GM18909 (cell line): ENCODE measurements around the gene CREG2.
"Not testable (repeated sequence)": the region's sequence is repeated elsewhere in the genome, so short reads cannot be mapped to it uniquely, and the experiment has no call there.

Source experiments
- ATAC-seq: cut with Tn5 transposase; IDR thresholded peaks from one replicate; pipeline ENCODE4 v1.9.1; 2021; ENCODE audit warnings: mild to moderate bottlenecking; ENCODE audit not compliant: unreplicated experiment, poor library complexity

The CREG2 gene

GRCh38 chr2:101349893-101350662 is 37.2 kb downstream of the CREG2 start:
- no peak for ATAC-seq

DNA sequence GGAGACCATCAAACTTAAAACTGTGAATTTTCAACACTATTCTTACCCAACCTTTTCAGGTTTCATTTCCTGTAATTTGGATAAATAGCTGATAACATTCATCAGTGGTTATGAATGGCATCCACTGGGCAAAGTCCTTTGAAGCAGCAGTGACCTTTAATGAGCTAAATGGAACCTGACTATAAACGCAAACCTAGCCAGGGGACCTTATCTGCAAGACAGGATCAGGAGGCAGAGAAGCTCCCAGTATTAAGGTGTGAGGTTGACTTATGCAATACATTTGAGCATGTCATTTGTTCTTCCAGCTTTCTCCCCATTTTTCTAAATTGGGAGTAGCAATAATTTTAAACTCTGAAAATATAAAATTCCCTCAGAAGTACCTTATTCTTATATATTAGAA is 38.4 kb downstream of the CREG2 start:
- ATAC-seq, result no peak

- no peak for ATAC-seq
These were observed 40.4 kb downstream of the CREG2 start for GRCh38 chr2:101346909-101347308.

DNA sequence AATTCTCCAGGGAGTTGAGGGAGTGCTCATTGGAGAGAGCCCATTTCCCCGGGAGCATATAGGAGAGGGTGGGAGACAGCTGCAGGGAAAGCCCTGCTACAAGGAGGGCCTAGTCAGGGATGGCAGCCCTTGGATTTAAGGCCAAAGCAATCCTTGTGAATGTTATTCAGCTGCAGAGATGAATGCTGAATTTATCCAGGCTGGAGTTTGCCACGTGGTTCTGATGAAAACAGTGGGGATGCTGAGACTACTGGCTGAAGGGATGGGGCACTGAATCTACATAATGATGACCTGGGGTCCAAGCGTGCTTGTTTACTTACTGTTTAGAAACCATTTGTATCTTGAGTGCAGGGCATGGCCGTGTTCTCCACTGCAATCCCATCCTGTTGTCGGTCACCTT is 43.2 kb downstream of the CREG2 start:
- no peak for ATAC-seq

DNA sequence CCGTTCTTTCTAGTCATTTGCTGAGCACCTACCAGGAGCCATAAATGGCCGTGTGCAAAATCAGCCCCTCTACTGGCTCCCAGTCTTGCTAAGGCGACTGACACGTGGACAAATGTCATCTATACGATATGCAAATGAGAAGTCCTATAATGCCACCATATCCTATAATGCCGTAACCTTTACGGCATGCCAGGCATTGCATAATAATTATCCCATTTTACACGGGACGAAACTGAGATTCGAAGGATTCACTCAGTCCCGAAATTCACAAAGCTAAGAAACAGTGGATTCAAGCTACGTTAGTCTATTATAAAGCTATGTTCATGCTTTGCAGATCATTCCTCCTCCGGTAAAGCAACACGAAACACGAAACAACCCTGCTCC is 44.7 kb downstream of the CREG2 start:
- no peak for ATAC-seq

DNA sequence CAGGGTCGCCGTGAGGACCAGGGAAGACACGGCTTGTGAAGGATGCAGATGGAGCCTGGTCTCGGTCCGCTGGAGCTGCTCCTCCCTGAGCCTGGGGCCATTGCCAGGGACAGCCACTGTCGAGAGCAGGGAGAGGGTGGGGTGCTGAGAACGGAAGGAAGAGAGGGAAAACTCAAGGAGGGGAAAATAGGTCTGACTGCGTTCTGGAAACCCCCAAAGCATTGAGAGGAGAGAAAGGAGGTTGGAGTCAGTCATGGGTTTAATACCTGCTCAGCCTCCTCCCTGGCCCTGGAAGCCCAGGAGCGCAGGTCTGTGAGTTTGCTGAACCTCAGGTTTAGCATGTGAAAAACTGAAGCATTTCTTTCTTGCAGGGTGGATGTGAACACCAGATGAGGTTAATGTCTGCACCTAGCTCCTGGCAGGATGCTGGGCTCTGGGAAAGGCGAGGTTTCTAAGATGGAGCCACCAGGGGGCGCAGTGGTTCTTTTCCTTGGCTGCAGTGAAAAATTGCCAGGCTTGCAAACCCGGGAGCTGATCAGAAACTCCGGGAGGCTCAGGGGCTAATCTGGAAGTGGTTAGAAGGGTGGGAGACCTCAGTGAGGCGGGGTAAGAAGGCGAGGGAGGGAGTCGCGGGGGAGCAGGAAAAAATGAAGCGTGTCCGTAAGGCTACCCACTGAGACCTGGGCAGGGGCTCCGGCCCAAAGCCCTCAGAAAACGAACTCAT is 45.2 kb downstream of the CREG2 start:
- ATAC-seq, result no peak

DNA sequence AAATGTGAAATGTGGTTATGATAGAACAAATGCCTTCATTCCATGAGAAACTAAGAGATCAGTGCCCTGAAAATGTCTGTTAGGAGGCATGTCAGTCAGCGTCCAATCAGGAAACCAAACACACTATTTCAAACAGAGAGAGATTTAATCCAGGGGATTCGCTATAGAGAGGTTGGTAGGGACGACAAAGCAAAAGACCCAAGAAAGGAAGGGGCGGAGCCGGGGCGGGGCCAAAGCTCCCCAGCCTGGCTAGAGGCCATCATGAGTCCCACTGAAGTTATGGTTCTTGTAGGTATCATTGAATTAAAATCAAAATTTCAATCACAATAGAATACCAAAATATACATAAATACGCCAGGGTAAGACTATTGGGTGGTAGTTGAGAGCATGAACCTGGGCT is 45.9 kb downstream of the CREG2 start:
- ATAC-seq, result no peak

GRCh38 chr2:101340141-101340551 is 47.2 kb downstream of the CREG2 start:
- no peak for ATAC-seq

DNA sequence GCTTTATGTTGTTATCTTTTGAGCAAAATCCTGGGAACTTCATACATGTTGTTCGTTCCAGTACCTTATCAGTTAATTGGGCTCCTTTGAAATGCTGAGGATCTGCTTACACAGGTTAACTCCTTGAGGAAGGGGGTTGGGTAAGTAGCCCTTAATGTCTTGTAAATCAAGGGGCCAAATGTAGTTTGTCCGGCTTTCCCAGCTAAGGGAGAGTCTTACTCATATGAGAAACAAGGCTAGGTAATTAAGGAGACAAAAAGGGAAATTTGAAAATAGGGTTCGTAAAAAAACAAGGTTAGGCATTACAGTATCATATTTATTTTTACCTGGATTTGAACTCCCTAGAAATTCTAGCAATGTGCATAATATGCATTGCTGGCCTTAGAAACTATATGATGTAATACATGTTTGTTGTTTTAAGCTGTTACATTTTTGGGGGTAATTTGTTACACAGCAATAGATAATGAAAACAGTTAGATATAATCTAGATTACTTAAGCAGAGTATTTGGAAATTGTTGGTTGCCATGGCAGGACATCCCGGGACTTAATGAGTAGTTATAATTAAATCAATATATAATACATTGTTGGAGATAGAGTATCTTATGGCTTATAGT is 47.9 kb downstream of the CREG2 start:
- ATAC-seq, result no peak

DNA sequence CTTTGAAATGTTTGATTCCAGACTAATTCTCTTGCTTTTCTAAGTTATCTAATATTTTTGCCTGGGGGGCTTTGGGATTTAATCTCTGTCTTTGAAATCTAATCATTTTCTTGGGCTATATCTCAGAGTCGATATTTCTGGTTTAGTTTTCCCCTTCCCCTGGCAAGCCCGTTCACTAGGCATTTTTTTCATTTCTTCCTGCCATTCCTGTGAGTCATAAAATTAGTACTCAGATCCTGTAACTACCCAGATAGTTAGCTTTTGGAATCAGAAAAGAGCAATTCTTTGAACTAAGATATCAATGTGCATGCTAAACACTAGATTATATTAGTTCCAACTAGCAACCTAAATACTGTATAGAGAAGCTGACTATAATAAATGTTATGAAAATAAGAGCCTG is 49.4 kb downstream of the CREG2 start:
- ATAC-seq, result no peak

- no peak for ATAC-seq
These were observed 54.2 kb downstream of the CREG2 start for GRCh38 chr2:101332885-101333766.

DNA sequence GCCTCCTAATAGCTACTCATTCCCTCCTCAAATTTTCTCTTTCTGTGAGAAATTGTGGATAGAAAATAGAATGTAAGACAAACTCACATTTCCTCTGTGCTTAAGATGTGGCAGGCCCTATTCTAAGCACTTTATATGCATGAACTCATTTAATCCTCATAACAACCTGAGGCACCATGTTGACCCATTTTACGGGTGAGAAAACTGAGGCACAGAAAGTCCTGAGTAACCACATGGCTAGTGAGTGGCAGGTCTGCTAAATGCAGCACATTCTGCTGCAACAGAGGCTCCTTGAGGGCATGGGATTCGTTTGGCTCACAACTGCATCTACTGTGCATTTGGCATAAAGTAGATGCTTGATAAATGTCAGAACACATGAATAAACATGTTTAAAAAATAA is 56.1 kb downstream of the CREG2 start:
- no peak for ATAC-seq

DNA sequence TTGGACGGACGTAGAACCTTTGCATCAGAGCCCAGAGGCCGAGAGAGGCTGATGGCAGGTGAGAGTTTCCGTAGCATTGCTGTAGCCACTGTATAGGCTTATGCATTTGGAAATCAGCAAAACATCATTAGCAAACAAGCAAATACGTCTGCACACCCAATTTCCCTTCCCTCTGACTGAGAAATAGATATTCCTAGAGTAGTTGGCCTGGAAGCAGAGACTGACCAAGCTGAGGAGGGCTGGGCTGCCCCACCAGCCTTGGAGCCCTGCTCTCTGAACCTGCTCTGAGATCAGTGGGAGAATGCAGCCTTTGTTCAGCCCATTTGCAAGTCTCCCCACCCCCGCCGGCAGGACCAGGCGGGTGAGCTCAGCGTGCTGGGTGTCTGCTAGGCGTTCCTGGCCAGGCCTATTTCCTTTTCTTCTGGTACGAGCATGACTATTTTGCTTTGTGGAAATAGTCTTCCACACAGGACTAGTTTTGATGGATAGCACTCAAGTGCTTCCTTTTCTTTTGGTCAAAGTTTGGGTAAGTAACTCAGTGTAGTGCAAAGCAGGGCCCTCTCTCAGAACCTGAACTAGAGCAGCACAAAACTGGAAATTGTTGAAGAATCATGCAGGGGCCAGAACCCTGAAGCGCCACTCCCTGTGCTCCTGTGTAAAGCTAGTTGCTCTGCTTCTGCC is 56.9 kb downstream of the CREG2 start:
- ATAC-seq, result no peak

DNA sequence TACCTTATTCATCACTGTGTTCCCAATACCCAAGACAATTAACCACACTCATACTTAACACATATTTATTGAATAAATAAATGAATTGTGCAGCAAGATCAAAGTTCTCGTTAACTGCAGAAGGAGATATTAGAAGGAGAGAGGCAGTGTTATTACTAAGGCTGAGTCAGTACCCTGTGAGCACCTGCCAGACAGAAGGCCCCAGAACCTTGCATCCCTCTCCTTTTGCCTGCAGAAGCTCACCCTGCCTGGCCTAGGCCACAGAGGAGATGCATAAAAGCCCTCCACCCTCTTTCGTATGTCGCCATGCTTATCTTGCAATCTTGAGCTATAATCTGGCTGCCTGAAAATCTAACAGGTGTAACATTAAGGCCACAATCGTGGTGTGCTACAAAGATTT is 58.3 kb downstream of the CREG2 start:
- ATAC-seq, result no peak

- ATAC-seq, result no peak
These were observed 58.8 kb downstream of the CREG2 start for GRCh38 chr2:101328474-101329007.

- no peak for ATAC-seq
These were observed 59.4 kb downstream of the CREG2 start for GRCh38 chr2:101327863-101328394.

- no peak for ATAC-seq
These were observed 61.9 kb downstream of the CREG2 start for GRCh38 chr2:101325425-101325824.

- ATAC-seq, result not testable (repeated sequence)
These were observed 70.7 kb downstream of the CREG2 start for GRCh38 chr2:101316568-101316967.

DNA sequence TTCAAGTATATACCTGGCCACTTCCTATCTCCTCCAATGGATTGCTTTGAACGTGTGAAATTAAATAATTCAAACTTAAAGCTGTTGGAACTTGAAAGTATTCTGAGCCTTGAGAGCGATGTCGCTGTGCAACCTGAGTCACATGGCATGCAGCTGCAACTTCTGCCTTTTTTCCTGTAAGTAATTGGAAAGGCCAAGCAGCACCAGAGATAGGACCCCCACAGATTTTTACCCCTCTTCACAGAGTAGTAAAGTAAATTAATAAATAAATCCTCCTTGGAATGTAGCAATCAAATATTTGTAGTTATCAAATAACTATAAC is 75.6 kb downstream of the CREG2 start:
- no peak for ATAC-seq
